ENCODE data around the gene EDEM2.

EDEM2 gene

DNA sequence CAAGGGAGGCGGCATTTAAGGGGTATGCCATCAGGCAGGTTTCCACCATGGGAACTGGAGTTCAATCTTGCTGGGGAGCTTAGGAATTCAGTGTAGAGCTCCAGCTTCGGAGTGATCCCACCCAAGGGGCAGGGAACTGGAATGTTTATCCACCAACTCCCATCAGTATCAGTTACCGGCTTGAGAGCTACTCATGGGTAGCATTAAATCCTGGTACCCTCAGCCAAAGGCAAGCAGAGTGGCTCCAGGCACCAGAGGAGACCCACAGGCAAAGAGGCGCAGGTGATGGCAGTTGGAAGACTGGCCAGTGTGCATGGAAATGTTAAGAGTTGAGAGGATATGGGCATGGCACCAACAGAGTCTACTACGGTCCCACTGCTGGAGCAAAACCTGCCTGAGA, 14.1 kb downstream of the EDEM2 start:
- TF ChIP-seq, protein P1, sequence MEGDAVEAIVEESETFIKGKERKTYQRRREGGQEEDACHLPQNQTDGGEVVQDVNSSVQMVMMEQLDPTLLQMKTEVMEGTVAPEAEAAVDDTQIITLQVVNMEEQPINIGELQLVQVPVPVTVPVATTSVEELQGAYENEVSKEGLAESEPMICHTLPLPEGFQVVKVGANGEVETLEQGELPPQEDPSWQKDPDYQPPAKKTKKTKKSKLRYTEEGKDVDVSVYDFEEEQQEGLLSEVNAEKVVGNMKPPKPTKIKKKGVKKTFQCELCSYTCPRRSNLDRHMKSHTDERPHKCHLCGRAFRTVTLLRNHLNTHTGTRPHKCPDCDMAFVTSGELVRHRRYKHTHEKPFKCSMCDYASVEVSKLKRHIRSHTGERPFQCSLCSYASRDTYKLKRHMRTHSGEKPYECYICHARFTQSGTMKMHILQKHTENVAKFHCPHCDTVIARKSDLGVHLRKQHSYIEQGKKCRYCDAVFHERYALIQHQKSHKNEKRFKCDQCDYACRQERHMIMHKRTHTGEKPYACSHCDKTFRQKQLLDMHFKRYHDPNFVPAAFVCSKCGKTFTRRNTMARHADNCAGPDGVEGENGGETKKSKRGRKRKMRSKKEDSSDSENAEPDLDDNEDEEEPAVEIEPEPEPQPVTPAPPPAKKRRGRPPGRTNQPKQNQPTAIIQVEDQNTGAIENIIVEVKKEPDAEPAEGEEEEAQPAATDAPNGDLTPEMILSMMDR (IDR thresholded peaks at IDR 0.05; ENCODE audit: insufficient read depth, missing control alignments), result no peak
- no peak for FAIRE-seq
- DNase-seq (ENCODE audit: insufficient read length, low spot score), result no peak

GRCh38 chr20:35131934-35132333, 15.2 kb downstream of the EDEM2 start:
- FAIRE-seq, result no peak

GRCh38 chr20:35129647-35130069, 17.5 kb downstream of the EDEM2 start:
- FAIRE-seq (no peak), DNase-seq (ENCODE audit: insufficient read length, low spot score) (no peak)
- TF ChIP-seq, protein P1 (IDR thresholded peaks at IDR 0.05; ENCODE audit: insufficient read depth, missing control alignments), result no peak

More at GRCh38 chr20:35131934-35132333, 15.2 kb downstream of the EDEM2 start:
- TF ChIP-seq, protein P1 (IDR thresholded peaks at IDR 0.05; ENCODE audit: insufficient read depth, missing control alignments), result no peak
- DNase-seq (ENCODE audit: insufficient read length, low spot score), result no peak

DNA sequence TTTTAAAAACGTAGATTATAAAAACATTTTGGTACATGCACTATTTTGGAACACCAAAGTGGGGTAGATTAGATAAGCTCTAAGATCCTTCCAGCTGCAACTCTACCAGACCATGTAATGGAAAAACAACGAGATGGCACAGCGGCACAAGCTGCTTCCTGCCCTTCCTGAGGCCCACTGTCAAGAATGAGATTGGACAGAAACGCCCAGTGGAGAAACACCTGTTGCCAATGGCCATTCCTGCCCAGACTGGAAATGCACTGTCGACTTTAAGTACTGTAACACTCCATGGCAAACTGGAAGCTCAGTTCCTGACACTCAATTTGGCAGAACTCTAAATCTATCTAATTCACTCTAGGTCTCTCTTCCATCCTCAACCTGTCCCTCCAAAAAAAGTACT, 21.4 kb downstream of the EDEM2 start:
- no peak for DNase-seq (ENCODE audit: insufficient read length, low spot score)
- no peak for FAIRE-seq
- TF ChIP-seq, protein P1 (IDR thresholded peaks at IDR 0.05; ENCODE audit: insufficient read depth, missing control alignments), result no peak

DNA sequence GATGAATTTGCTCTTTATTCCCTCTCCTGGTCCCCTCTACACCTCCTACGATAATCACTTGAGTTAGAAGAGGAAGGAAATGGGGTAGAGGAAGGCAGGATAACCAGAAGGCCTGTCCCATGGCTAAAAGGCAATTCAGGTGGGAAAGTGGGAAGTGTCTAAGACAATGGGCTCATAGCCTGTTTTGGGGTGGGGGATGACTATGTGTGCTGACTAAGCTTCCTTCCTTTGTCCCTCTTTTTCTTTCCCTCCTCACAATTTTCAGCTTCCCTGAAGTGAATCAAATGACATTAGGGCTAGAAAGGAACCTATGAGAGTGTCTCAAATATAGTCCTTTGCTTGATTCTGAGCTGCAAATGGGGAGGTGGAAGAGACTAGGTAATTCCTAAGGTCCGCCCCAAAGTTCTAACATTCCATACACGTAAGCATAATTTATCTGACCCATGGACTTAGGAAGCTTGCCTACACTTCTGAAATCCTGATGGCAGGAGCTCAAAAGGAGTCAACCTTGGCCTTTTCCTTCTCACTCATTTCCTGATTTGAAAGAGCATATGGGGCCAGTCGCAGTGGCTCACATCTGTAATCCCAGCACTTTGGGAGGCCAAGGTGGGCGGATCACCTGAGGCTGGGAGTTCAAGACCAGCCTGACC, 24.3 kb downstream of the EDEM2 start:
- no peak for FAIRE-seq
- no peak for DNase-seq (ENCODE audit: insufficient read length, low spot score)
- TF ChIP-seq, protein P1 (IDR thresholded peaks at IDR 0.05; ENCODE audit: insufficient read depth, missing control alignments), result no peak

DNA sequence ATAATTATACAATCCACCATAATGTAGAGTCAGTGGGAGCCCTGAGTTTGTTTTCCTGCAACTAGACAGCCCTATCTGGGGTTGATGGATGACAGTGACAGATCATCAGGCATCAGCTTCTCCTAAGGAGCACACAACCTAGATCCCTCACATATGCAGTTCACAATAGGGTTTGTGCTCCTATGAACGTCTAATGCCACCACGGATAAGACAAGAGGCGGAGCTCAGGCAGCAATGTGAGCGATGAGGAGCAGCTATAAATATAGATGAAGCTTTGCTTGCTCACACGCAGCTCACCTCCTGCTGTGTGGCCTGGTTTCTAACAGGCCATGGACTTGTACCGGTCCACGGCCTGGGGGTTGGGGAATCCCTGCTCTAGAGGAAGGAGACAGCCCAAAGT, 25.9 kb downstream of the EDEM2 start:
- TF ChIP-seq, protein P1 (IDR thresholded peaks at IDR 0.05; ENCODE audit: insufficient read depth, missing control alignments), result no peak
- DNase-seq (ENCODE audit: insufficient read length, low spot score) (no peak), FAIRE-seq (no peak)

- TF ChIP-seq, protein P1 (IDR thresholded peaks at IDR 0.05; ENCODE audit: insufficient read depth, missing control alignments), result no peak
- FAIRE-seq (no peak), DNase-seq (ENCODE audit: insufficient read length, low spot score) (no peak)
Measured at GRCh38 chr20:35120012-35120701, 27.0 kb downstream of the EDEM2 start.
